Gastrocnemius medialis (tissue), 4 donors: ENCODE results near the gene SMOC2.

ENCODE experiments used
- CTCF ChIP-seq, 5 experiments: fragments of 450-650 bp in 3 of 5; fragments of 200-600 bp in 2 of 5; sonication (generic) in 2 of 5; IDR thresholded peaks in 4 of 5; conservative IDR thresholded peaks in 1 of 5; 1 replicate in 4 of 5; 2 replicates in 1 of 5; pipeline ENCODE4 v1.5.1; 2016 to 2019; ENCODE audit warnings: antibody characterized with exemption in 5 of 5, mild to moderate bottlenecking in 3 of 5, moderate library complexity in 3 of 5
- POLR2A ChIP-seq, 2 donors: fragments of 450-650 bp; IDR thresholded peaks; one replicate each; pipeline ENCODE4 v1.6.1; 2017; ENCODE audit warnings: antibody characterized with exemption in 2 of 2, mild to moderate bottlenecking in 2 of 2, moderate library complexity in 2 of 2

GRCh38 chr6:168395983-168396382, 45.0 kb upstream of the SMOC2 start:
- no peak for TF ChIP-seq CTCF (IDR thresholded peaks at IDR 0.05 in 4 of 5, conservative IDR thresholded peaks at IDR 0.05 in 1 of 5)
- TF ChIP-seq POLR2A (IDR thresholded peaks at IDR 0.05), result no peak
